Lower leg skin (tissue), 3 donors: ENCODE measurements around the gene PPP1R12B.

Source experiments
- CTCF ChIP-seq, 3 donors: fragments of 450-650 bp; IDR thresholded peaks; one replicate each; pipeline ENCODE4 v1.5.1; 2016; ENCODE audit warnings: antibody characterized with exemption in 3 of 3, mild to moderate bottlenecking in 3 of 3, moderate library complexity in 2 of 3
- POLR2A ChIP-seq, 2 donors: fragments of 450-650 bp; IDR thresholded peaks; one replicate each; pipeline ENCODE4 v1.6.1; 2016 to 2017; ENCODE audit warnings: antibody characterized with exemption in 2 of 2, mild to moderate bottlenecking in 1 of 2, moderate library complexity in 1 of 2

GRCh38 chr1:202540448-202540847, 191.9 kb downstream of the PPP1R12B start:
- no peak for TF ChIP-seq POLR2A (IDR thresholded peaks at IDR 0.05)
- TF ChIP-seq CTCF (IDR thresholded peaks at IDR 0.05) = no peak
